Measurements from ENCODE around the gene GALNT9.

GALNT9 gene

GRCh38 chr12:132204063-132204792 is 125.2 kb downstream of the GALNT9 start:
- no peak overlapping the region for H3K4me2 ChIP-seq (ENCODE audit: insufficient read depth, low read length)
- DNase-seq (no peak), ATAC-seq (ENCODE audit: insufficient read depth, low read depth) (no peak)
- H3K9me3 ChIP-seq (ENCODE audit: insufficient read depth, low read length, severe bottlenecking) = no peaks in the 10 kb centered on the region
- H3K4me1 ChIP-seq (ENCODE audit: insufficient read depth, low read length) = no peaks in the 10 kb centered on the region
- no peaks in the 10 kb centered on the region for H3K27me3 ChIP-seq (ENCODE audit: insufficient read depth, low read length, poor library complexity)
- H3K36me3 ChIP-seq (ENCODE audit: insufficient read depth, low read length) = no peaks in the 10 kb centered on the region
- no peak overlapping the region for H3K4me3 ChIP-seq (ENCODE audit: low read depth in 1 of 2, low read length in 2 of 2)
- peaks cover 3% of the 10 kb centered on the region for H4K20me1 ChIP-seq (ENCODE audit: insufficient read depth, low read length)
- H3K27ac ChIP-seq (ENCODE audit: low read length) = no peak overlapping the region
- H3K79me2 ChIP-seq (ENCODE audit: insufficient read depth, low read length) = no peaks in the 10 kb centered on the region
- TF ChIP-seq CTCF (IDR thresholded peaks at IDR 0.05; ENCODE audit: borderline replicate concordance, extremely low read depth, low read length, poor library complexity, severe bottlenecking) (no peak), EZH2 (IDR thresholded peaks at IDR 0.05; ENCODE audit: borderline replicate concordance, low read depth, low read length, severe bottlenecking) (no peak)
- no peak overlapping the region for H2AFZ ChIP-seq (ENCODE audit: low read depth, low read length)
- no peak overlapping the region for H3K9ac ChIP-seq (ENCODE audit: low read depth, low read length)

GRCh38 chr12:132202929-132203721 is 126.3 kb downstream of the GALNT9 start:
- no peak overlapping the region for H3K4me2 ChIP-seq (ENCODE audit: insufficient read depth, low read length)
- H3K4me1 ChIP-seq (ENCODE audit: insufficient read depth, low read length) = no peaks in the 10 kb centered on the region
- no peak overlapping the region for H3K27ac ChIP-seq (ENCODE audit: low read length)
- ATAC-seq (ENCODE audit: insufficient read depth, low read depth) (no peak), DNase-seq (no peak)
- no peaks in the 10 kb centered on the region for H3K79me2 ChIP-seq (ENCODE audit: insufficient read depth, low read length)
- no peaks in the 10 kb centered on the region for H3K36me3 ChIP-seq (ENCODE audit: insufficient read depth, low read length)
- H3K27me3 ChIP-seq (ENCODE audit: insufficient read depth, low read length, poor library complexity) = no peaks in the 10 kb centered on the region
- no peak overlapping the region for H2AFZ ChIP-seq (ENCODE audit: low read depth, low read length)
- no peak for TF ChIP-seq CTCF (IDR thresholded peaks at IDR 0.05; ENCODE audit: borderline replicate concordance, extremely low read depth, low read length, poor library complexity, severe bottlenecking)
- TF ChIP-seq EZH2 (IDR thresholded peaks at IDR 0.05; ENCODE audit: borderline replicate concordance, low read depth, low read length, severe bottlenecking) = no peak
- no peaks in the 10 kb centered on the region; the same call in 1 of the 2 replicates for H4K20me1 ChIP-seq (ENCODE audit: insufficient read depth, low read length)
- H3K9me3 ChIP-seq (ENCODE audit: insufficient read depth, low read length, severe bottlenecking) = no peaks in the 10 kb centered on the region
- H3K9ac ChIP-seq (ENCODE audit: low read depth, low read length) = no peak overlapping the region
- no peak overlapping the region for H3K4me3 ChIP-seq (ENCODE audit: low read depth in 1 of 2, low read length in 2 of 2)

DNA sequence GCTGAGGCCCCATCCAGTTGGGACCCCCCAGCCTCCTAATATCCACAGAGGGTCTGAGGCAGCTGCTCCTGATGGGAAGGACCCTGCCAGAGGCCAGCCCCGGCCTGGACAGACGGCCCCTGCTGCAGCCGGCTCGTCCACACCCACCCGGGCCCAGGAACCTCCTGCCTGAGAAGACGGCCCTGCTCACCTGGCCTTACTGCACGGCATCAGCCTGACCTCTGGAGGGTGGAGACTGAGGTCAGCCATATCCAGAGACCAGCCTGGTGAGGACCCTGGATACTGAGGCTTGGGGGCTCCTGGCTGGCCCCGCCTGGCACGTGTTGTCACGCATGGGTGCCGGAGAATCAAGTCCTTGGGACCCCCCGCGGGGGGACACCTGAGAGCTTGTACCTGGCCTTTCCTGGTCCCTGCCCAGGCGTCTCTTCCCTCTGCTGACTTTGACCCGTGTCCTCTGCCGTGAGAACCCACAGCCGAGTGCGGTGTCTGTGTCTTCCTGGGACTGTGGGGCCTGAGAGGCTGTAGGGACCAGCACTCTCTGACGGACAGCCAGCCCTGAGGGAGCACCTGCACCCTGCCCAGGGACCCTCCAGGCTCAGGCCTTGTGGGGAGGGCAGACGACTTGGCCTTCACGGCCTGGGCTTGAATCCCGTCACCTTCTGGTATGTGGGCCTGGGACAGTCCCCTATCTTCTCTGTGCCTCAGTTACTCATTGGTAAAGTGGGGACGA is 127.8 kb downstream of the GALNT9 start:
- TF ChIP-seq CTCF (IDR thresholded peaks at IDR 0.05; ENCODE audit: borderline replicate concordance, extremely low read depth, low read length, poor library complexity, severe bottlenecking) (no peak), EZH2 (IDR thresholded peaks at IDR 0.05; ENCODE audit: borderline replicate concordance, low read depth, low read length, severe bottlenecking) (no peak)
- H3K27me3 ChIP-seq (ENCODE audit: insufficient read depth, low read length, poor library complexity) = no peaks in the 10 kb centered on the region
- no peak overlapping the region for H3K27ac ChIP-seq (ENCODE audit: low read length)
- H3K36me3 ChIP-seq (ENCODE audit: insufficient read depth, low read length) = no peaks in the 10 kb centered on the region
- H3K4me2 ChIP-seq (ENCODE audit: insufficient read depth, low read length) = no peak overlapping the region
- ATAC-seq (ENCODE audit: insufficient read depth, low read depth) = no peak
- H3K9ac ChIP-seq (ENCODE audit: low read depth, low read length) = no peak overlapping the region
- H2AFZ ChIP-seq (ENCODE audit: low read depth, low read length) = no peak overlapping the region
- no peaks in the 10 kb centered on the region for H3K79me2 ChIP-seq (ENCODE audit: insufficient read depth, low read length)
- no peaks in the 10 kb centered on the region for H3K9me3 ChIP-seq (ENCODE audit: insufficient read depth, low read length, severe bottlenecking)
- H3K4me3 ChIP-seq (ENCODE audit: low read depth in 1 of 2, low read length in 2 of 2) = no peak overlapping the region
- H3K4me1 ChIP-seq (ENCODE audit: insufficient read depth, low read length) = no peaks in the 10 kb centered on the region
- no peak for DNase-seq
- H4K20me1 ChIP-seq (ENCODE audit: insufficient read depth, low read length) = no peaks in the 10 kb centered on the region; the same call in 1 of the 2 replicates

All from DND-41 (cell line).